ENCODE results near the gene ZNF821. TPM values are rescaled to one million over a fixed set of nuclear protein-coding genes. Genes with fewer than 3 reads are reported as not detected.

The ZNF821 gene, protein sequence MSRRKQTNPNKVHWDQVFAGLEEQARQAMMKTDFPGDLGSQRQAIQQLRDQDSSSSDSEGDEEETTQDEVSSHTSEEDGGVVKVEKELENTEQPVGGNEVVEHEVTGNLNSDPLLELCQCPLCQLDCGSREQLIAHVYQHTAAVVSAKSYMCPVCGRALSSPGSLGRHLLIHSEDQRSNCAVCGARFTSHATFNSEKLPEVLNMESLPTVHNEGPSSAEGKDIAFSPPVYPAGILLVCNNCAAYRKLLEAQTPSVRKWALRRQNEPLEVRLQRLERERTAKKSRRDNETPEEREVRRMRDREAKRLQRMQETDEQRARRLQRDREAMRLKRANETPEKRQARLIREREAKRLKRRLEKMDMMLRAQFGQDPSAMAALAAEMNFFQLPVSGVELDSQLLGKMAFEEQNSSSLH
- 7.9 and 9.2 TPM in 2 replicates for total RNA-seq

DNA sequence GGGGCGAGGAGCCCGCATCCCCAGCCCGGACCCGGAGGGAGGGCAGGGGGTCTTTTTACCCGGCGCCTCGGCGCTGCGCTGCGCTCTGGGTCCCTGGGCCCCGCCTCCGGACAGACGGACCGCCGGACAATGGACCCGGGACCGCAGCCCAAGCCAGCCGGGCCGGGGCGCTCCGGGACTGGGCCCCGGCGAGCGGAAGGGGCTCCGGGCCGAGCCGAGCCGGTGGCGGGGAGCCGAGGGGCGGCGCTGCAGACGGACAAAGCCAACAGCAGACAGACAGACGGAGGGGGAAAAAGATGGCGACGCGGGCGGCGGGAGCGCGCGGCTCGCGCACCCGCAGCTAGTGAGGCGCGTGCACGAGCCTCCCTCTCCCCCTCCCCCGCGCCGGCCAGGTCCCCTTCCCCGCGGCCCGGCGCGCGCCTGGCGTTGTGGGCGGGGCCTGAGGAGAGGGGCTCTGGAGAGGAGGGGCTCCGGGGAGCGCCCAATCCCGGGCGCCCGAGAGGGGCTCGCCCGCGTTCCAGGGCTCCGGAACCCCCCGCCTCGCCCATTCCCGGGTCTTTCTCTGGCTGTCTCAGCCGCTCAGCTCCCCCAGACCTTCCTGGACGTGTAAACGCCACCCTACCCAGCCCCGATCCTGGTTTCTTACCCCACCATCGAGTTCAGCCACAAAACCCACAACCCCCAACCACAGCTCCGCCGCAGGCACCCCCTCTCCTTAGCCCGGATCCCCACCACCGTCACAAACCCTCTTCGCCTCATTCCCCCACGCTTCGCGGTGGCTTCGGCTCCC, at the start of gene ZNF821:
Gene ZNF821 (minus strand): TSS at position 334 of the 790 bp plus-strand sequence. CDS start 4,236 bp downstream, outside the sequence.
- Mint-ChIP-seq H3K4me1 (ENCODE audit: low read depth) (peaks cover 45% of the 10 kb centered on the region), H3K36me3 (ENCODE audit: low read depth) (peaks cover 20% of the 10 kb centered on the region), H3K4me3 (ENCODE audit: low read depth) (peak within 1 kb of the TSS; percentile 96), H3K9me3 (no peaks in the 10 kb centered on the region), H3K27ac (peak within 1 kb of the TSS; percentile 95), H3K27me3 (ENCODE audit: low read depth) (peaks cover 9% of the 10 kb centered on the region)
- intact Hi-C loops (cut with micrococcal nuclease), result loop anchor here (1.0 to 5.0 kb wide), 4 partner anchors 11 to 162 kb away; partner anchors contain the start of genes AP1G1, IST1 and PHLPP2
- peak; percentile 68 for DNase-seq (ENCODE audit: low spot score)

DNA sequence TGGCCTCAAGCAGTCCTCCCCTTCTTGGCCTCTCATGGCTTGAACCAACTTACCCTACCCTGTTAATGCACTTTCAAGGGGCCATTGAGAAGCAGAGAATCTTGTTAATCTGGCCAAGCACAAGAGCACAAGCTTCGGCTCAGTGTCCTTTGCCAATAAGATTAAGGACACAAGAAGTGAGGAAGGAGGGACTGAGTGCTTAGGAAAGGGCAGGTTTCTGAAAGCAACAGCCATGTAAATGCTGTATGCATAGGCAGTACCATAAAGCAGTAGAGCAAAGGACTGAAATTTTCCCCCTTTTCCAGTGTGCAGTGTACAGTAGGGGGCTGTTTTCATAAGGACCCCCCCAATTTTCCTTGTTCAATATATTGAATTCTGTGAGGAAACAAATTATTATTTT, 49.0 kb upstream of the ZNF821 start:
- Mint-ChIP-seq H3K4me1 (ENCODE audit: low read depth) (no peaks in the 10 kb centered on the region), H3K9me3 (no peaks in the 10 kb centered on the region), H3K4me3 (ENCODE audit: low read depth) (no peak overlapping the region), H3K27ac (no peak overlapping the region), H3K36me3 (ENCODE audit: low read depth) (peaks cover 45% of the 10 kb centered on the region), H3K27me3 (ENCODE audit: low read depth) (no peaks in the 10 kb centered on the region)
- intact Hi-C loops (cut with micrococcal nuclease), result no loop called here
- DNase-seq (ENCODE audit: low spot score), result no peak

DNA sequence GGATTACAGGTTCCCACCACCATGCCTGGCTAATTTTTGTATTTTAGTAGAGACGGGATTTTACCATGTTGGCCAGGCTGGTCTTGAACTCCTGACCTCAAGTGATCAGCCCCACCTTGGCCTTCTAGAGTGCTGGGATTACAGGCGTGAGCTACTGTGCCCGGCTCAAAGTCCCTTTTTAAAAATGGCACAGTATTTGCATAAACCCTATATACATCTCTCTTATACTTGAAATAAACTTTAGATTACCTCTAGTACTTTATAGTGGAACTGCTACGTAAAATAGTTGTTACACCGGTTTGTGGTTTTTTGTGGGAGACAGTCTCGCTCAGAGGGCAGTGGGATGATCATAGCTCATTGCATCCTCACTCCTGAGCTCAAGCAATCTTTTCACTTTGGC, 47.6 kb upstream of the ZNF821 start:
- H3K27ac Mint-ChIP-seq, result no peak overlapping the region
- no peak for DNase-seq (ENCODE audit: low spot score)
- intact Hi-C loops (cut with micrococcal nuclease), result no loop called here
- no peaks in the 10 kb centered on the region for H3K9me3 Mint-ChIP-seq
- H3K4me1 Mint-ChIP-seq (ENCODE audit: low read depth), result no peaks in the 10 kb centered on the region
- H3K36me3 Mint-ChIP-seq (ENCODE audit: low read depth), result peaks cover 57% of the 10 kb centered on the region
- H3K27me3 Mint-ChIP-seq (ENCODE audit: low read depth), result no peaks in the 10 kb centered on the region
- H3K4me3 Mint-ChIP-seq (ENCODE audit: low read depth), result no peak overlapping the region

DNA sequence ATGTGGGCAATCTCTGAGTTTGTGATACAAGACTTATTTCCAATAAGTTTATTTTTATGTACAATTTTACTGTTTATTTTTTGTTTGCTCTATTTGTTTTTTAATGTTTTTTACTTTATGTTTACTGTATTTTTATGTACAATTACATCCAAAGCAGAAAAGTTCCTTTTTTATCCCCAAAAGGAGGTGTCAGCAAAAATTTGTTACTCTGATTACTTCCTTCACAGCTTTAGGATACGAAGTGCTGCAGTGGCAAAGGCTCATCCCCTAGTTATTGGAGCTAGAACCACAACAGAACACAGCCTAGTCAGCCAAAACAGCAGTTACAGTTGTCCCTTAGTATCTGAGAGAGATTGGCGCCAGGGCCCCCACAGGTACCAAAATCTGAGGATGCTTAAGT, 47.0 kb upstream of the ZNF821 start:
- DNase-seq (ENCODE audit: low spot score), result no peak
- no peaks in the 10 kb centered on the region for H3K9me3 Mint-ChIP-seq
- H3K27me3 Mint-ChIP-seq (ENCODE audit: low read depth), result no peaks in the 10 kb centered on the region
- no peak overlapping the region for H3K27ac Mint-ChIP-seq
- H3K36me3 Mint-ChIP-seq (ENCODE audit: low read depth), result peaks cover 60% of the 10 kb centered on the region
- H3K4me3 Mint-ChIP-seq (ENCODE audit: low read depth), result no peak overlapping the region
- intact Hi-C loops (cut with micrococcal nuclease), result no loop called here
- no peaks in the 10 kb centered on the region for H3K4me1 Mint-ChIP-seq (ENCODE audit: low read depth)

DNA sequence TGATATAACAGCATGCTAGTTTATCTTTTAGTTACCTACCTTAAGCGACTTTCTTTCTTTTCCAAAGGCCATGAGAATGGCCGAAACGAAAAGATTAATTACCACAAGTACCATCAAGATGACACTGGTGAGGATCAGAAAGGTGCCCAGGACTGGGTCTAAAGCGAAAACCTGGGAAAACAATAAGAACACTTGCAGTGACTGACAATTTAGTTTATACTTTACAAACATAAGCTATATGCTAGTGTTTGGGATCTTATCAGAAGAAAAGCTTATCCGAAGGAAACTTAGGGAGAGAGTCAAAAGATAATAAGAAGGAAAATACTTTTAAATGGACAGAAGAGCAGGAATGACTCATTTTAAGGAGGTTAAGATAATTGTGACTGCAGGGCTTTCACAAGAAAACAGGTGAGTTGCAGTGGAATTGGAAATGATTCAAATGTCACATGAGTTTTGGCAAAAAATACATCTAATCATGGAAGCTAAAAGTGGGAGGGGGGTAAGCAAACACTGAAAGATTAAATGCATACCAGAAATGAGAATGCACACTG, 46.1 kb upstream of the ZNF821 start:
- Mint-ChIP-seq H3K27me3 (ENCODE audit: low read depth) (no peaks in the 10 kb centered on the region), H3K4me3 (ENCODE audit: low read depth) (no peak overlapping the region), H3K27ac (no peak overlapping the region), H3K4me1 (ENCODE audit: low read depth) (no peaks in the 10 kb centered on the region), H3K9me3 (no peaks in the 10 kb centered on the region), H3K36me3 (ENCODE audit: low read depth) (peaks cover 64% of the 10 kb centered on the region)
- no peak for DNase-seq (ENCODE audit: low spot score)
- intact Hi-C loops (cut with micrococcal nuclease), result no loop called here

DNA sequence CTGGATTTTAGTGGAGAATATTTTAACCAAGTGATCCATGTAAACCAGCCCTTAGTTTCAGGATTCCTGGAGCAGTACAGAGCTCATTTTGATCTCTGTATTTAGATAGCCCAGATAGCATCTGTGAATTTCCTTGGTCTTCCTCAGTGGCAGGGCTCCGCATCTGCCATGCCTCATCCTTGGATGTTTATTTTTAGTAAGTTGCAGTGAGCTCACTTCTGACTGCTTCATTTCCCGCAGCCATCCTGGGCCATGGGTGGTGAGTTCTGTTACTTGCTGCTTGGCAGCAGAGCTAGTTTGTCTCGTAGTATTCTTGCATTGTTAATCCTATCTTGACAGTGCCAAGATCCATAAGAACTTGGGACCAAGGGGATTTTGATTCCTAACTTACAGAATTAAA, 45.1 kb upstream of the ZNF821 start:
- H3K4me1 Mint-ChIP-seq (ENCODE audit: low read depth), result peaks cover under 1% of the 10 kb centered on the region
- peaks cover 67% of the 10 kb centered on the region for H3K36me3 Mint-ChIP-seq (ENCODE audit: low read depth)
- intact Hi-C loops (cut with micrococcal nuclease), result no loop called here
- H3K4me3 Mint-ChIP-seq (ENCODE audit: low read depth), result no peak overlapping the region
- DNase-seq (ENCODE audit: low spot score), result no peak
- no peak overlapping the region for H3K27ac Mint-ChIP-seq
- H3K27me3 Mint-ChIP-seq (ENCODE audit: low read depth), result no peaks in the 10 kb centered on the region
- H3K9me3 Mint-ChIP-seq, result no peaks in the 10 kb centered on the region

DNA sequence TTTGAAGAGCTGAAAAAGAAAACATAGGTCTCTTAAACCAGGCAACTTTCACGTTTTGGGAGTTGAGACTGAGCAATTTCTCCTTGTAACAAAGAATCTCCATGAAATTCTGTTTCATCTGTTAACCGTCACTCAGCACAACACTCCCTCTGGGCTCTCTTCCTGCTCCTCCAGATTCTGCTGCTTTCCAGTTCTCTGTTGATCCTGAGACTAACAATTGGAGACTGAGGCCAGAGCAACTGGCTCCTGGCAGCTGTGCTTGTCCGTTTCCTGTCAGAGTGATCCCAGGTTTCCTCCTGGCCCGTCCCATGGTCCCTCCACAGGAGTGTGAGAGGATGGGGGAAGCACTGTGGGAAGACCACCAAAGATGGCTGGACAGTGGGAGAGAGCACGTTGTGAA, 43.8 kb upstream of the ZNF821 start:
- no peak overlapping the region for H3K4me3 Mint-ChIP-seq (ENCODE audit: low read depth)
- no peaks in the 10 kb centered on the region for H3K9me3 Mint-ChIP-seq
- H3K27me3 Mint-ChIP-seq (ENCODE audit: low read depth), result no peaks in the 10 kb centered on the region
- no peak overlapping the region for H3K27ac Mint-ChIP-seq
- H3K4me1 Mint-ChIP-seq (ENCODE audit: low read depth), result peaks cover 3% of the 10 kb centered on the region
- peaks cover 71% of the 10 kb centered on the region for H3K36me3 Mint-ChIP-seq (ENCODE audit: low read depth)
- no peak for DNase-seq (ENCODE audit: low spot score)
- intact Hi-C loops (cut with micrococcal nuclease), result no loop called here

DNA sequence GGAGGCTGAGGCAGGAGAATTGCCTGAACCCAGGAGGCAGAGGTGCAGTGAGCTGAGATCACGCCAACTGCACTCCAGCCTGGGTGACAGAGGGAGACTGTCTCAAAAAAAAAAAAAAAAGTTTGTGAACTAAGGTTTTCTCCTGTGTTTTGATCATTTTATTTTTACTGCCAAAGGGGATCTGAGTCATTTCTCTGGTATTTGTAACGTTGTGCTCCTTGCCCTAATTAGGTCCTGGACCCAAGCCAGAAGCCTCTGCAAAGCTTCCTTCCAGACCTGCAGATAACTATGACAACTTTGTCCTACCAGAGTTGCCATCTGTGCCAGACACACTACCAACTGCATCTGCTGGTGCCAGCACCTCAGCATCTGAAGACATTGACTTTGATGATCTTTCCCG, 43.4 kb upstream of the ZNF821 start:
- no peaks in the 10 kb centered on the region for H3K9me3 Mint-ChIP-seq
- intact Hi-C loops (cut with micrococcal nuclease), result no loop called here
- no peak for DNase-seq (ENCODE audit: low spot score)
- no peak overlapping the region for H3K4me3 Mint-ChIP-seq (ENCODE audit: low read depth)
- peaks cover 74% of the 10 kb centered on the region for H3K36me3 Mint-ChIP-seq (ENCODE audit: low read depth)
- H3K27ac Mint-ChIP-seq, result no peak overlapping the region
- H3K4me1 Mint-ChIP-seq (ENCODE audit: low read depth), result peaks cover 3% of the 10 kb centered on the region
- H3K27me3 Mint-ChIP-seq (ENCODE audit: low read depth), result no peaks in the 10 kb centered on the region

DNA sequence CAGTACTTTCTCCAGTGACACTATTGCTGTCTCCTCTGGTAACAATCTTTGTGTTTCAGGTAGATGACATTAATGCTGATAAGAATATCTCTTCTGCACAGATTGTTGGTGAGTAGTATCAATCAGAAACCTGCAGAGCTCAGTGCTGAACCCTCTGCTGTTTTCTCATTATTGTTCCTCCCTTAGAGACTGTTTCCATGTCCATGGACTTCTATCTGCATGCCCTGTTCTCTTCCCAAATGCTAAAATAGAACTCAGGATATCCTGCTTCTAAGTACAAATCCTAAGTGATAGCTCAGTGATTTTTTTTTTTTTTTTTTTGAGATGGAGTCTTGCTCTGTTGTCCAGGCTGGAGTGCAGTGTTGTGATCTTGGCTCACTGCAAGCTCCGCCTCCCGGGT, 40.7 kb upstream of the ZNF821 start:
- no peaks in the 10 kb centered on the region for H3K9me3 Mint-ChIP-seq
- no peak overlapping the region for H3K4me3 Mint-ChIP-seq (ENCODE audit: low read depth)
- peaks cover 80% of the 10 kb centered on the region for H3K36me3 Mint-ChIP-seq (ENCODE audit: low read depth)
- H3K27ac Mint-ChIP-seq, result no peak overlapping the region
- peaks cover 4% of the 10 kb centered on the region for H3K4me1 Mint-ChIP-seq (ENCODE audit: low read depth)
- intact Hi-C loops (cut with micrococcal nuclease), result no loop called here
- H3K27me3 Mint-ChIP-seq (ENCODE audit: low read depth), result no peaks in the 10 kb centered on the region
- DNase-seq (ENCODE audit: low spot score), result no peak

DNA sequence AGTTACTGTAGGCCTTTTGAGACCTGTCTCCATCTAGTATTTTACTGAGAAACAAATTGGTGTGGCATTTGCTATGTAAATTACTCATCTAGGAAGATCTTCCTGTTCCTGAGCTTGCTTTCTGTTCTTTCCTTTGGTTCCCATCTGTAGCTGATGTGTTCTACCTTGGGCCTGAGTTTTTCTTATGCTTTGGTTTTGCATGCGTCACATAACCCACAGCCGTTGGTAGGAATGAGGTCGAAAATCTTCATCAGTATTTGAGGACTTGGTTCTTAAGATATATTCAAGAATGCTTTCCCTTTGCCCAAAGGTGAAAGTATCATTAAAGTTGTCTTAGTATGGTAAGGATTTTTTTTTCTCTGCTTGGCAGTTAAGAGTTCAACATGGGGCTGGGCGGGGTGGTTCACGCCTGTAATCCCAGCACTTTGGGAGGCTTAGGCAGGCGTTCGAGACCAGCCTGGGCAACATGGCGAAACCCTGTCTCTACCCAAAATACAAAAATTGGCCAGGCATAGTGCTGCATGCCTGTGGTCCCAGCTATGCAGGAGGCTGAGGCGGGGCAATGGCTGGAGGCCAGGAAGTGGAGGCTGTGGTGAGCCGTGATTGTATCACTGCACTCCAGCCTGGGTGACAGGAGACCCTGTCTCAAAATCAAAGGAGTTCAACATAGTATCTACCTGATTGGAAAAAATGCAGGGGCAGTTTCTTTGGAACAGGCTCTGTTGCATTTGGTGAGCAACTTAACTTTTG, 40.1 kb upstream of the ZNF821 start:
- no peak for DNase-seq (ENCODE audit: low spot score)
- peaks cover 84% of the 10 kb centered on the region for H3K36me3 Mint-ChIP-seq (ENCODE audit: low read depth)
- H3K27ac Mint-ChIP-seq, result no peak overlapping the region
- H3K9me3 Mint-ChIP-seq, result no peaks in the 10 kb centered on the region
- intact Hi-C loops (cut with micrococcal nuclease), result no loop called here
- peaks cover 4% of the 10 kb centered on the region for H3K4me1 Mint-ChIP-seq (ENCODE audit: low read depth)
- no peaks in the 10 kb centered on the region for H3K27me3 Mint-ChIP-seq (ENCODE audit: low read depth)
- H3K4me3 Mint-ChIP-seq (ENCODE audit: low read depth), result no peak overlapping the region

DNA sequence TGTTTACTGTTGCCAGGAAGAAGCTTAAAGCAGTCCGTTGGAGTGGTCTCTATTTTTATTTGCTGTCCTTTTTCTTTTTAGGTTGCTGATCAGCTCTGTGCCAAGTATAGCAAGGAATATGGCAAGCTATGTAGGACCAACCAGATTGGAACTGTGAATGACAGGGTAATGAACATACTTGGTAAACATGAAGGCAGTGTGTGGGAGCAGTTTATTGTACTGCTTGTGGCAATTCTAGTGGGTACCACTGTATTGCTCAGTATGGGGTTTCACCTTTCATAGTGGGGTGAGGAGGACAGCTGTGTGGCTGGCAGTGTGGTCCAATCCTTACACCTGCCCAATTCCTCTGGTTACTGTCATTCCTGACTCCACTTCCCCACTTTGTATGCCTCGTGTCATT, 36.7 kb upstream of the ZNF821 start:
- intact Hi-C loops (cut with micrococcal nuclease), result no loop called here
- Mint-ChIP-seq H3K4me3 (ENCODE audit: low read depth) (no peak overlapping the region), H3K27ac (no peak overlapping the region), H3K9me3 (no peaks in the 10 kb centered on the region), H3K36me3 (ENCODE audit: low read depth) (peaks cover 91% of the 10 kb centered on the region), H3K27me3 (ENCODE audit: low read depth) (no peaks in the 10 kb centered on the region), H3K4me1 (ENCODE audit: low read depth) (peaks cover 19% of the 10 kb centered on the region)
- DNase-seq (ENCODE audit: low spot score), result no peak

DNA sequence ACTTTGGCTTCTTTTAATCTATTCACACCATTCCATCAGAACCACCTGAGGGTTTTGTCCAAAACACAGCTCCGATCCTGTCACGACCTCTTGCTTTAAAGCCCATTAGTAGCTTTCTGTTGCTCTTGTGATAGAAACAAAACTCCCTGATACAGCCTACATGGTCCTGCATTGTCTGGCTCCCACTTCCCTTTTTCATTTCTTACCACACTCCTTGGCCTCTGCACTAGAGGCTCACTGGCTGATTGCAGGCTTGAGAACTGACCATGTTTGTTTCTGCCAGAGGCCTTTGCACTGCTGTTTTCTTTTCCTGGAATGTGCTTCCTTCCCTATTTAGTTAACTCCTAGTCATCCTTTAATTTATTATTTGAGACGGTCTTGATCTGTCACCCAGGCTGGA, 35.1 kb upstream of the ZNF821 start:
- no peak for DNase-seq (ENCODE audit: low spot score)
- Mint-ChIP-seq H3K27me3 (ENCODE audit: low read depth) (no peaks in the 10 kb centered on the region), H3K4me3 (ENCODE audit: low read depth) (no peak overlapping the region), H3K27ac (no peak overlapping the region), H3K36me3 (ENCODE audit: low read depth) (peaks cover 93% of the 10 kb centered on the region), H3K9me3 (no peaks in the 10 kb centered on the region), H3K4me1 (ENCODE audit: low read depth) (peaks cover 23% of the 10 kb centered on the region)
- intact Hi-C loops (cut with micrococcal nuclease), result no loop called here
